NCI-H510A (cell line): ENCODE results near the gene ZMPSTE24.
"Not testable (repeated sequence)": the region's sequence is repeated elsewhere in the genome, so short reads cannot be mapped to it uniquely, and the experiment has no call there.

Source experiments
- DNase-seq: peaks from one replicate; lab custom pipeline; 2025; lab: John Stamatoyannopoulos, UW

Gene ZMPSTE24

DNA sequence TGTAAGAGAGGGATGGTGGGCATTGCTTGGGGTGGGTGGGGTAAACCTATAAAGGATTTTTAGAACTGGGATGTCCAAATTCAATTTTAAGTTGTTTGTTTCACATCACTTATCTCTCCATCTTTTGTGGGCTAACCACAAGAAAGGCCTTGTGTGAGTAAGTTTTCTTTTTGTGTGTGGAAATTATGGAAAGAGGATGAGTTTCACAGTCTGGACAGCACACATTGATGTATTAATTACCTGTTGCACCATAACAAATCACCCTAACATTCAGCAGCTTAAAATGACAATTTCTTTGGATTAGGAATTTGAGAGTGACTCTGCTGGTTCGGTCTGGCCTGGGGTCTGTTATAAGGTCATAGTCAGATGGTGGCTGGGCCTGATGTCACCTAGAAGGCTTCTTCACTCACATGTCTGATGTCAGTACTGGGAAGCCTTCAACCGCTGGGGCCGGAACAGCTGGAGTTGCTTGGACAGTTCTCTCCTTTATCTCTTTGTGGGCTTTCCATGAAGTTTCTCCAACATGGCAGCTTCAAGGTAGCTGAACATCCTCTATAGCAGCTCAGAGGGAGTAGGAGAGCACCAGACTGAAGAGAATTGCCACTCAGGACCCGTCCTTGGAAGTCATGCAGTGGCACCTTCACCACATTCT is 61.1 kb downstream of the ZMPSTE24 start:
- DNase-seq = no peak

DNA sequence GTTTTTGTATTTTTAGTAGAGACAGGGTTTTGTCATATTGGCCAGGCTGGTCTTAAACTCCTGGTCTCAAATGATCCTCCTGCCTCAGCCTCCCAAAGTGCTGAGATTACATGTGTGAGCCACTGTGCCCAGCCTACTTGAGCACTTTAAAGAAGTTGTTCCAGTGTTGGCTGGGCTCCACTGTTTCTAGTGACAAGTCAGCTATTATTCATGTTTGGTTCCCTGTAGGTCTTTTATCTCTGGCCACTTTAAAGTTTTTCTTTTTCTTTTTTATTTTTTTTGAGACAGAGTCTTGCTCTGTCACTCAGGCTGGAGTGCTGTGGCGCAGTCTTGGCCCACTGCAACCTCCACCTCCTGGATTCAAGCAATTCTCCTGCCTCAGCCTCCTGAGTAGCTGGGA is 73.4 kb downstream of the ZMPSTE24 start:
- DNase-seq = not testable (repeated sequence)

DNA sequence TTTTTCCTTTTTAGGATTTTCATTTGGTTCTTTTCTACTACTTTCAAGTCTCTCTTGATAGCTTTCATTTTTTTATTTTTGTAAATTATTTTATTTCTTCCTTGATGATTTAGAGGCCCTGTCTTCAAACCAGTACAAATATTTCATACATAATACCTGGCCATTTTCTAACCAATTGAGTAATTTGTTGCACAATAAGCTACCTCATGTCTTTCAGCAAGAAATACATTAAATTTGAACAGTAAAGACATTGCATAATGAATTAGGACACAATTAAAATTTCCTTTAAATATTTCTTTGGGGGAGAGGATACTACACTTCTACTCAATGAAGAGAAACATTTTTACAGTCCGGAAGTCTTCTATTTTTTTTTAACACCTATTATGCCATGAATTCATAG is 74.7 kb downstream of the ZMPSTE24 start:
- no peak for DNase-seq

DNA sequence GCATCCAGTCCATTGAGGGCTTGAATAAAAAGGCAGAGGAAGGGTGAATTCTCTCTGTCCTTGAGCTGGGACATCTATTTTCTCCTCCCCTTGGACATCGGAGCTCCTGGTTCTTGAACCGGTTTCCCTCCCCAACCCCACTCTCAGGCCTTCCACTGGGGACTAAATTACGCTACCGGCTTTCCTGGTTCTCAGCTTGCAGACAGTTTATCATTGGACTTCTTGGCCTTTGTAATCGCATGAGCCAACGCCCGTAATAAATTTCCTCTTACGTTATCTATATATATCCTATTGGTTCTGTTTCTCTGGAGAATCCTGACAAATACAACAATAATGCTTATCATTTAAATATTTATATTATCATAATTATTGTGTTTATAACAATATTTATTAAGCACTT is 79.4 kb downstream of the ZMPSTE24 start:
- no peak for DNase-seq

DNA sequence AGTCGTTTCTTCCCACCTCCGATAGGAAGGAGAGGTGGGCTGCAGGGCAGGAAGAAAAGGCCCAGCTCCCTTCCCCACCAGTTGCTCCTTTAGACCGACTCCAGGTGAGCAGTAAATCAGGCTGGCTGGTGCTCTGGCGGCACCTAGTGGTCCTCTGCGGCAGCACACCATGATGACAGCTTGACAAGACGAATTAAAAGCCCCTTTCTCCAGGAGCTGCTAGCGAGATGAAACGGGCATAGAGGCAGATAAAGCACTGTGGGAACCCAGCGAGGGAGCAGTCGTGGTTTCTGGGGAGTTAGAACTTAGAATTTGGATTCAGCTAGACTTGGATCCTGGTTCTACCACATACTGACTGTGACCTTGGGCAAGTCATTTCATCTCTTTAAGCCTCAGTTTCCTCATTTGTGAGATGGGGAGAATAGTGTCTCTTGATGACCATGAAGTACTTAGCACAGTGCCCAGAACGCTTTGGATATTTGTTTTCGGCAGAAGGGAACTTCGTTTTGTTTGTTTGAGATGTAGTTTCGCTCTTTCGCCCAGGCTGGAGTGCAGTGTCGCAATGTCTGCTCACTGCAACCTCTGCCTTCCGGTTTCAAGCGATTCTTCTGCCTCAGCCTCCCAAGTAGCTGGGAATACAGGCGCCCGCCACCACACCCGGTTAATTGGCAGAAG is 80.8 kb downstream of the ZMPSTE24 start:
- DNase-seq = peak; percentile 68

DNA sequence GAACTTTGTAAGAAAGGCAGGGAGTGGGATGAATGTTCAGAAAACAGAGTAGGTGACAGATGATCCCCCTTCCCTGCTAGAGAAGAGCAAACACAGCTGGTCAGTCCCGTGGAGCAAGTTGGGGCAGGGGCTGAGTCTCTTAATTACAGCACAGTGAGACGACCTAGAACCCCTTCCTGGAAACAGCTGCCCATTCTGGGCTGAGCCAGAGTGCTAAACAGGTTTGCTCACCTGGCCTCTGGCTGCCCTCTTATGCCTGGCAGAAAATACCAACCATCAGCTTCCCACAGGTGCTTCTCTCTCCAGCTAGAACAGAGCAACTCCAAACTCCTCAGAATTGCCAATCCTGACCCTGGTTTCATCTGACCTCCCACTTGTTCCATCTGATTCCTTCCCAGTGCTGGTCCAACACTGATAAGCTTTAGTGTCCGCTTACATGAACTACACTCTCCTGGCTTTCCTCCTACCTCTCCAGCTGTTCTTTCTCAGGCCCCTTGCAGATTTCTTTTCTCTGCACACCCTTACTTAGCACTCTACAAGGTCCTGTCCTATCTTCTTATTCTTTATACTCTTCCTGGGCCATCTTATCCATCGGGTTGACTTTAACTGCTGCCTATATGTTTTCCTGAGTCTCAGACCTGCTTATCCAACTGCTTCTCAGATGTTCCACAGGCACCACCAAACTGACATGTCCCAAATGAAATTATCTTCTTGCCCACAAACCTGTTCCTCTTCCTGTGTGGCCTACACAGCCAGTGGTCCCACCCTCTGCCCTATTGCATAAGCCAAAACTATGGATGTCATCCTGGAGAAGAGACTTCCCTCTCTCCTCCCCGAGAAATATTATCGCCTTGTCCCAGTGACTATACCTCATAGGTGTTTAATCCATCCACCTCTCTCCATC is 81.6 kb downstream of the ZMPSTE24 start:
- DNase-seq = peak; percentile 60

DNA sequence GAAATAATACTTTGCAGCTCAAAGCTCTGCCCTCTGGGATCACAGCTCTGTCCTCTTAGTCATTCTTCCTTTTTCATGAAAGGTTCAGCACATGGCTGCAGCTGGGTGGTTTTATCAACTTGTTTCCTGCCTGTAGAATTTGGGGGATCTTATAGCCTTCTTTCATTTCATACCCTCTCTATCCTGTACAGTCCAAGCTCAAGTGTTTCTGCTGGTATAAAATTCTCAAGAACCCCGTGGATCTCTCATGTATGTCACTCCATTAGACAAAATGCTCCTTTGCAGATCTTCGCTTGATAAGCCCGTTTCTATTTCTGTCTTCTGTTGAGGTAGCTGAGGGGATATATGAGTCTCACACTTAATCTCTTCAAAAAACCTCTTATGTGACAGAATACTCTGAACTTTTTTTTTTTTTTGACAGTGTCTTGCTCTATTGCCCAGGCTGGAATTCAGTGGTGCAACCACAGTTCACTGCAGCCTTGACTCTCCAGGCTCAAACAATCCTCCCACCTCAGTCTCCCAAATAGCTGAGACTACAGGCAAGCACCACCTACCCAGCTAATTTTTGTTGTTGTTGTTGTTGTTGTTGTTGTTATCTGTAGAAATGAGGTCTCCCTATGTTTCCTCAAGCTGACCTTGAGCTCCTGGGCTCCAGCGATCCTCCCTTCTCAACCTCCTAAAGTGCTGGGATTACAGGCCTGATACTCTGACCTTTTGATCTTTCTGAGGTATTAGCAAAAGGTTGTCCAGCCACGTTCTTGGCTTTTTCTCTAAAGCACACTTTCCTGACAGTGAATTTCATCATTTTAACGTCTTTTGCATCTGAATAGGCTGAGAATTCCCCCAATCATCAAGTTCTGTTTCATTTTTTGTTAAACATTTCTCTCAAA is 83.7 kb downstream of the ZMPSTE24 start:
- no peak for DNase-seq

DNA sequence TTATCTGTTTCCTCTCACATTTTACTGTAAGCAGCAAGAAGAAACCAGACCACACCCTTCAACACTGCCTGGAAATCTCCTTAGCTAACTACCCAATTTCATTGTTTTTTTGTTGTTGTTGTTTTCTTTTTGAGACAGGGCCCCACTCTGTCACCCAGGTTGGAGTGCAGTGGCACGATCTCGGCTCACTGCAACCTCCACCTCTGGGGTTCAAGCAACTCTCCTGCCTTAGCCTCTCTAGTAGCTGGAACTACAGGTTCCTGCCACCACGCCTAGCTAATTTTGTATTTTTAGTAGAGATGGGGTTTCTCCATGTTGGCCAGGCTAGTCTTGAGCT is 84.3 kb downstream of the ZMPSTE24 start:
- DNase-seq = not testable (repeated sequence)
